Measurements from ENCODE around the gene UBE2E1.

The UBE2E1 gene

DNA sequence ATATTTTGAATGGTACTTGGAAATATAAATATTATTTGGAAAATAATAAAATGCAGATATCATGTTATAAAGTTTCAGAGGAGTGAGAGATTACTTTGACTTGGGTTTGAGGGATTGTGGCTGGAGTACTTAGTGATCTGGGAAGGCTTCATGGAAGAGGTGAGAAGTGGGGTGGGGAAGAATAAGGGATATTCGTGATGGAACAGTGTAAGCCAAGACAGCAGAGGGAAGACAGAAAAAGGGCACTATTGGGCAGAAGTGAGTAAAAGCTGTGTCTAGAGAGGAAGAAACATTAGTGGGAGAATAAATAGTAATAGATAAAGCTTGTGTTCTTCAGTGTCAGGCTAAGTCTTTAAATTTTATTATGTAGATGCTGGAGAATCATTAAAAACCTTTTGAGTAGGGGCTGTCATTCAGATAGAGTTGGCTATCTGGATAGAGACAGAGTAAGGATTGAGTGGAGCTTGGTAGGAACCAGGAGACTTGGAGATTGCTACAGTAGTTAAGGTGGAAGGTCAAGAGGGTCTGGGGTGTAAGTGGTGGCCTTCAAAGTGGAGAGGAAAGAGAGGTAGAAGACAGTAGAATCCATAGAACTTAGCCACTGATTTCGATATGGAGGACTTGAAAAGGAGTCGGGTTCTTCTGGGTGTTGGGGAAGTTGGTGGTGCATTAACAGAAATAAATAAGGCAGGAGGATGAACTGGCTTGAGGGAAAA lies 11.9 kb downstream of the UBE2E1 start:
- Histone ChIP-seq H3K23ac (ENCODE audit: low read length) (no peak overlapping the region), H3K4me2 (ENCODE audit: low read length) (no peak overlapping the region), H3K79me2 (ENCODE audit: control insufficient read depth, insufficient read depth, low read length) (peaks cover 36% of the 10 kb centered on the region), H3K18ac (ENCODE audit: low read length) (no peak overlapping the region), H3K4me1 (ENCODE audit: control insufficient read depth, low read depth, low read length) (no peaks in the 10 kb centered on the region), H3K9ac (ENCODE audit: low read length) (no peak overlapping the region), H3K79me1 (ENCODE audit: low read length) (peaks cover 14% of the 10 kb centered on the region), H2BK15ac (replicated peaks; ENCODE audit: low read depth) (no peak overlapping the region), H3K4ac (ENCODE audit: low read depth, low read length) (no peak overlapping the region), H3K56ac (ENCODE audit: low read length) (no peak overlapping the region), H3K36me3 (ENCODE audit: control insufficient read depth, insufficient read depth, low read length) (no peaks in the 10 kb centered on the region), H4K8ac (ENCODE audit: low read depth, low read length) (no peak overlapping the region), H2BK120ac (ENCODE audit: low read depth, low read length) (no peak overlapping the region), H3K27me3 (ENCODE audit: insufficient read depth, low read length, poor library complexity) (no peaks in the 10 kb centered on the region), H4K5ac (ENCODE audit: low read length) (no peak overlapping the region), H3K4me3 (ENCODE audit: low read length) (no peak overlapping the region), H2BK5ac (ENCODE audit: low read length) (no peak overlapping the region), H3K27ac (ENCODE audit: low read depth, low read length) (no peak overlapping the region), H2AK5ac (ENCODE audit: low read length) (no peak overlapping the region)
- no CpG with 5 or more reads among the region's 3 CpGs for WGBS (ENCODE audit: extremely low coverage, insufficient coverage, low lambda C conversion rate)
- no peak for DNase-seq

DNA sequence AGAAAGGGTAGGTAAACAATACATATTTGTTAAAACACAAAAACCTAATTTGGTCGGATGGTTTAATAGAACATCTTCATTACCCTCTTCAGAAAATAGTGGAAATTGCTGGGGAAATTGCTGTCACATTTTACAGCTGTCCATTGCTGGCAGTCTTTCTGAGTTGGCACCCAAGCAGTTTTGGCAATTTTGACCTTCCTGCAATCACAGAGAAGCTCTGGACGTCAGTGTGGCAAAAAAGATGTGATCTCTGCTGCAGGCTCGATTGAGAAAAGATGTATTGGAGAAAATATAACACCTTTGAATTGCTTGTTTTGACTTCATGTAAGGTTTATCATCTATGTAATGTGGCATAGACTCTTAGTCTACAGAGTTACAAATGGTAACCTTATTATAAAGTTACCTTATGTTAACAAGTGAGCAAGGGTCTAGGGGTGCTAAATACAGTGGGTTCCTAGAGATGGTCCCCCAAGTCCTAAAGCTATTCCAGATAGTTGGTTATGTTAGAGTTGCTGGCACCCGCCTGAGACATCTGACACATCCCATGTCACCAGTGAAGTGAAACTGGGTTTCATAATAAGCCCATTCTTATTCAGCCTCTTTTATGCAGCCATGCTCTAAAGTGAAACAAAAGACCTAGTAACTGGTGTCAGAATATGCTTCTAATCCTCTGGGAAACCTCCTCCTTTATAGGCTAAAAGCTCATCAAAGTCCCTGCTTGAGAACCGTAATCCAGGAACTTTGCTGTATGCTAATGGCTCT lies 14.0 kb downstream of the UBE2E1 start:
- Histone ChIP-seq H3K4ac (ENCODE audit: low read depth, low read length) (no peak overlapping the region), H3K79me2 (ENCODE audit: control insufficient read depth, insufficient read depth, low read length) (peaks cover 36% of the 10 kb centered on the region), H3K27ac (ENCODE audit: low read depth, low read length) (no peak overlapping the region), H3K4me3 (ENCODE audit: low read length) (no peak overlapping the region), H3K4me1 (ENCODE audit: control insufficient read depth, low read depth, low read length) (no peaks in the 10 kb centered on the region), H3K56ac (ENCODE audit: low read length) (no peak overlapping the region), H3K4me2 (ENCODE audit: low read length) (no peak overlapping the region), H4K5ac (ENCODE audit: low read length) (no peak overlapping the region), H3K79me1 (ENCODE audit: low read length) (peaks cover 14% of the 10 kb centered on the region), H2BK5ac (ENCODE audit: low read length) (no peak overlapping the region), H4K8ac (ENCODE audit: low read depth, low read length) (no peak overlapping the region), H3K36me3 (ENCODE audit: control insufficient read depth, insufficient read depth, low read length) (no peaks in the 10 kb centered on the region), H3K27me3 (ENCODE audit: insufficient read depth, low read length, poor library complexity) (no peaks in the 10 kb centered on the region), H2AK5ac (ENCODE audit: low read length) (no peak overlapping the region), H3K9ac (ENCODE audit: low read length) (no peak overlapping the region), H3K23ac (ENCODE audit: low read length) (no peak overlapping the region), H2BK15ac (replicated peaks; ENCODE audit: low read depth) (no peak overlapping the region), H2BK120ac (ENCODE audit: low read depth, low read length) (no peak overlapping the region), H3K18ac (ENCODE audit: low read length) (no peak overlapping the region)
- DNase-seq = no peak
- no CpG with 5 or more reads among the region's 5 CpGs for WGBS (ENCODE audit: extremely low coverage, insufficient coverage, low lambda C conversion rate)

DNA sequence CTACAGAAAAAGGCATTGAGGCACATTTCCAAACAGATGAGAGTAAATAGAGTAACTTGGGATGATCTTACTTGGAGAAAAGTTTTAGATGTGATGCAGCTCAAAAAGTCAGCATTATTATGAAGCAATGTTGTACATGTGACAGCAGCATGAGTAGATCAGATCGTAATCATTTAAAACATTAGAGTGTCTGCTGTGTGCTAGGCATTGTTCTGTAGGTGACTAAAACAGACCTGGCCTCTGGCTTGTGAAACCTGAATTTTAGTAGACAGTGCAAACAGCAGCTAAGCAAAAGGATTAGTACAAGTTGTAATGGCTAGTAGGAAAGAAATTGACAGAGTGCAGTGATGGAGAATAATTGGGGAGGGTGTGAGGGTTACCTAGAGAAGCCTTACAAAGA lies 15.1 kb downstream of the UBE2E1 start:
- Histone ChIP-seq H2AK5ac (ENCODE audit: low read length) (no peak overlapping the region), H3K4me2 (ENCODE audit: low read length) (no peak overlapping the region), H3K4me3 (ENCODE audit: low read length) (no peak overlapping the region), H3K9ac (ENCODE audit: low read length) (no peak overlapping the region), H3K36me3 (ENCODE audit: control insufficient read depth, insufficient read depth, low read length) (no peaks in the 10 kb centered on the region), H4K8ac (ENCODE audit: low read depth, low read length) (no peak overlapping the region), H3K56ac (ENCODE audit: low read length) (no peak overlapping the region), H3K27me3 (ENCODE audit: insufficient read depth, low read length, poor library complexity) (no peaks in the 10 kb centered on the region), H3K4ac (ENCODE audit: low read depth, low read length) (no peak overlapping the region), H2BK15ac (replicated peaks; ENCODE audit: low read depth) (no peak overlapping the region), H4K5ac (ENCODE audit: low read length) (no peak overlapping the region), H3K79me1 (ENCODE audit: low read length) (peaks cover 19% of the 10 kb centered on the region), H3K27ac (ENCODE audit: low read depth, low read length) (no peak overlapping the region), H2BK5ac (ENCODE audit: low read length) (no peak overlapping the region), H3K23ac (ENCODE audit: low read length) (no peak overlapping the region), H3K18ac (ENCODE audit: low read length) (no peak overlapping the region), H2BK120ac (ENCODE audit: low read depth, low read length) (no peak overlapping the region), H3K4me1 (ENCODE audit: control insufficient read depth, low read depth, low read length) (no peaks in the 10 kb centered on the region), H3K79me2 (ENCODE audit: control insufficient read depth, insufficient read depth, low read length) (peaks cover 39% of the 10 kb centered on the region)
- DNase-seq = no peak
- WGBS (ENCODE audit: extremely low coverage, insufficient coverage, low lambda C conversion rate) = no CpG with 5 or more reads among the region's 1 CpG

DNA sequence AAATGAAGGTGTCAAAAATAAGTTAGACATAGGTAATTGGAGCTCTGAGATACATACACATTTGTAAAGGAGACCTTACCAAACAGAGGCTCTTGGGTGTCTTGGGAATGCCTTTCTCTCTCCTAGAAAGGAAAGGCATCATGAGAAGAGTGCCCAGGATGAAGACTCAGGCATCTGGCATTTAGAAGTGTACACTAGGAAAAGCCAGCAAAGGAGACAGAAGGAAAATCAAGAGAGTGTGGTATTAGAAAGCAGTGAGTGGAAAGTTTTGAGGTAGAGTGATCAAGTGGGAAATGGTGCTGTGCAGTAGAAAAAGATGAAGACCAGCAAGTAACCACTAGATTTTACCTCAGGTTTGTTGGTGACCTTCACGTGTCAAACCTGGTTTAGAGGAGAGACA lies 16.1 kb downstream of the UBE2E1 start:
- Histone ChIP-seq H4K8ac (ENCODE audit: low read depth, low read length) (peak overlapping the region; percentile 56), H3K27me3 (ENCODE audit: insufficient read depth, low read length, poor library complexity) (no peaks in the 10 kb centered on the region), H3K18ac (ENCODE audit: low read length) (no peak overlapping the region), H3K4me1 (ENCODE audit: control insufficient read depth, low read depth, low read length) (peaks cover 3% of the 10 kb centered on the region), H2AK5ac (ENCODE audit: low read length) (no peak overlapping the region), H2BK120ac (ENCODE audit: low read depth, low read length) (no peak overlapping the region), H2BK15ac (replicated peaks; ENCODE audit: low read depth) (no peak overlapping the region), H3K27ac (ENCODE audit: low read depth, low read length) (no peak overlapping the region), H3K79me1 (ENCODE audit: low read length) (peaks cover 19% of the 10 kb centered on the region), H3K79me2 (ENCODE audit: control insufficient read depth, insufficient read depth, low read length) (peaks cover 41% of the 10 kb centered on the region), H3K4ac (ENCODE audit: low read depth, low read length) (no peak overlapping the region), H3K23ac (ENCODE audit: low read length) (no peak overlapping the region), H3K56ac (ENCODE audit: low read length) (no peak overlapping the region), H3K36me3 (ENCODE audit: control insufficient read depth, insufficient read depth, low read length) (no peaks in the 10 kb centered on the region), H3K4me2 (ENCODE audit: low read length) (no peak overlapping the region), H2BK5ac (ENCODE audit: low read length) (no peak overlapping the region), H3K4me3 (ENCODE audit: low read length) (no peak overlapping the region), H3K9ac (ENCODE audit: low read length) (no peak overlapping the region), H4K5ac (ENCODE audit: low read length) (no peak overlapping the region)
- DNase-seq = no peak
- WGBS (ENCODE audit: extremely low coverage, insufficient coverage, low lambda C conversion rate) = no CpG with 5 or more reads among the region's 1 CpG

DNA sequence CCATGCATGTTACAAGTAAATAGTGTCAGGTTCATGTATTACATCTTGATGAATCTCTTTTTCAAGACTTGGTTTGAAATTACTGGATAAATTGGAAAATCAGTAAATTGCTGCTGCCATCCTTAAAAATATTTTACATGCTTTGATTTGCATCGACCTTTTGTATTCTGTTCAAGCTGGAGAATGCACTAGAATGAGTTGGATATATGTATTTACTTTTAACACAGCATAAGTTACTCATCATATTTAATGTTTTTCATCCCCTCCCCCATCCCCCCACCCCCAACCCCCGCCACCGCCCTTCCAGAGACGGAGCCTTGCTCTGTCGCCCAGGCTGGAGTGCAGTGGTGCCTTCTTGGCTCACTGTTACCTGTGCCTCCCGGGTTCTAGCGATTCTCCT lies 16.8 kb downstream of the UBE2E1 start:
- no peak overlapping the region for H3K9ac ChIP-seq (ENCODE audit: low read length)
- no peak overlapping the region for H3K4me2 ChIP-seq (ENCODE audit: low read length)
- peaks cover 3% of the 10 kb centered on the region for H3K4me1 ChIP-seq (ENCODE audit: control insufficient read depth, low read depth, low read length)
- no peaks in the 10 kb centered on the region for H3K36me3 ChIP-seq (ENCODE audit: control insufficient read depth, insufficient read depth, low read length)
- no peak overlapping the region for H2AK5ac ChIP-seq (ENCODE audit: low read length)
- WGBS (ENCODE audit: extremely low coverage, insufficient coverage, low lambda C conversion rate) = no CpG with 5 or more reads among the region's 7 CpGs
- H2BK120ac ChIP-seq (ENCODE audit: low read depth, low read length) = no peak overlapping the region
- no peak overlapping the region for H3K56ac ChIP-seq (ENCODE audit: low read length)
- peaks cover 19% of the 10 kb centered on the region for H3K79me1 ChIP-seq (ENCODE audit: low read length)
- no peaks in the 10 kb centered on the region for H3K27me3 ChIP-seq (ENCODE audit: insufficient read depth, low read length, poor library complexity)
- no peak overlapping the region for H3K27ac ChIP-seq (ENCODE audit: low read depth, low read length)
- no peak overlapping the region for H3K18ac ChIP-seq (ENCODE audit: low read length)
- H3K4me3 ChIP-seq (ENCODE audit: low read length) = no peak overlapping the region
- H4K8ac ChIP-seq (ENCODE audit: low read depth, low read length) = no peak overlapping the region
- no peak overlapping the region for H3K4ac ChIP-seq (ENCODE audit: low read depth, low read length)
- no peak overlapping the region for H3K23ac ChIP-seq (ENCODE audit: low read length)
- no peak overlapping the region for H2BK15ac ChIP-seq (replicated peaks; ENCODE audit: low read depth)
- H2BK5ac ChIP-seq (ENCODE audit: low read length) = no peak overlapping the region
- no peak for DNase-seq
- H4K5ac ChIP-seq (ENCODE audit: low read length) = no peak overlapping the region
- H3K79me2 ChIP-seq (ENCODE audit: control insufficient read depth, insufficient read depth, low read length) = peaks cover 39% of the 10 kb centered on the region

Data from mesendoderm (in vitro differentiated cells).